ENCODE results near the gene DBX2. TPM values are rescaled to one million over a fixed set of nuclear protein-coding genes. Genes with fewer than 3 reads are reported as not detected.
"Not testable (repeated sequence)": the region's sequence is repeated elsewhere in the genome, so short reads cannot be mapped to it uniquely, and the experiment has no call there.

The DBX2 gene
- total RNA-seq, 4 donors from 2014 or later: 0.13 to 3.0 (median 0.74) TPM

DNA sequence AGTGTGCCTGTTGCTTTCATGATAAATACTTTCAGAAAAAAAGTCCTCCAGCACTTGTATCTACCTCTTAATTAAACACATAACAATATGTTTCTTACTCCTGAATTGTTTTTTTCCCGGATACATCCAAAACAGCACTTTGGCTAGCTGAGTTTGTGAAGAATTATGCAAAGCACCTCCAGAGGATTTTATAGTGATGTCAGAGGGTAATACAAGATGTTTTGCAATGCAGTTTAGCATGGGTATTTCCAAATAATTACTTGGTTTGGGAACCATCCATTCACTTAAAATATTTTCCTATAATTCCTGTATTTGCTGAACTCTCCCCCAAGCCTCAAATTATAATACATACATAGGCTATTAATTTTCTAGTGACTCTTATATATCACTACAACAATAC is 37.7 kb upstream of the DBX2 start:
- no peak for TF ChIP-seq POLR2A (IDR thresholded peaks at IDR 0.05)
- TF ChIP-seq, protein P1, sequence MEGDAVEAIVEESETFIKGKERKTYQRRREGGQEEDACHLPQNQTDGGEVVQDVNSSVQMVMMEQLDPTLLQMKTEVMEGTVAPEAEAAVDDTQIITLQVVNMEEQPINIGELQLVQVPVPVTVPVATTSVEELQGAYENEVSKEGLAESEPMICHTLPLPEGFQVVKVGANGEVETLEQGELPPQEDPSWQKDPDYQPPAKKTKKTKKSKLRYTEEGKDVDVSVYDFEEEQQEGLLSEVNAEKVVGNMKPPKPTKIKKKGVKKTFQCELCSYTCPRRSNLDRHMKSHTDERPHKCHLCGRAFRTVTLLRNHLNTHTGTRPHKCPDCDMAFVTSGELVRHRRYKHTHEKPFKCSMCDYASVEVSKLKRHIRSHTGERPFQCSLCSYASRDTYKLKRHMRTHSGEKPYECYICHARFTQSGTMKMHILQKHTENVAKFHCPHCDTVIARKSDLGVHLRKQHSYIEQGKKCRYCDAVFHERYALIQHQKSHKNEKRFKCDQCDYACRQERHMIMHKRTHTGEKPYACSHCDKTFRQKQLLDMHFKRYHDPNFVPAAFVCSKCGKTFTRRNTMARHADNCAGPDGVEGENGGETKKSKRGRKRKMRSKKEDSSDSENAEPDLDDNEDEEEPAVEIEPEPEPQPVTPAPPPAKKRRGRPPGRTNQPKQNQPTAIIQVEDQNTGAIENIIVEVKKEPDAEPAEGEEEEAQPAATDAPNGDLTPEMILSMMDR (IDR thresholded peaks at IDR 0.05): no peak
- no peak overlapping the region for H3K4me3 ChIP-seq (replicated peaks in 1 of 3)
- no peaks in the 10 kb centered on the region for H3K4me1 ChIP-seq
- no peaks in the 10 kb centered on the region for H3K36me3 ChIP-seq
- intact Hi-C loops (cut with DNase I): no loop called here
- 62 to 87% methylated on average over 1 of the region's 1 CpG for WGBS, 2 donors
- DNase-seq: no peak
- H3K9me3 ChIP-seq: no peaks in the 10 kb centered on the region
- H3K27me3 ChIP-seq: no peaks in the 10 kb centered on the region
- H3K27ac ChIP-seq: no peak overlapping the region

GRCh38 chr12:45084248-45084647 is 33.3 kb upstream of the DBX2 start:
- H3K4me1 ChIP-seq; H3K27me3 ChIP-seq; H3K27ac ChIP-seq; DNase-seq; H3K36me3 ChIP-seq; H3K4me3 ChIP-seq (replicated peaks in 1 of 3); intact Hi-C loops (cut with DNase I); H3K9me3 ChIP-seq: not testable (repeated sequence)
- WGBS, 2 donors: 95 to 96% methylated on average over 3 of the region's 3 CpGs

DNA sequence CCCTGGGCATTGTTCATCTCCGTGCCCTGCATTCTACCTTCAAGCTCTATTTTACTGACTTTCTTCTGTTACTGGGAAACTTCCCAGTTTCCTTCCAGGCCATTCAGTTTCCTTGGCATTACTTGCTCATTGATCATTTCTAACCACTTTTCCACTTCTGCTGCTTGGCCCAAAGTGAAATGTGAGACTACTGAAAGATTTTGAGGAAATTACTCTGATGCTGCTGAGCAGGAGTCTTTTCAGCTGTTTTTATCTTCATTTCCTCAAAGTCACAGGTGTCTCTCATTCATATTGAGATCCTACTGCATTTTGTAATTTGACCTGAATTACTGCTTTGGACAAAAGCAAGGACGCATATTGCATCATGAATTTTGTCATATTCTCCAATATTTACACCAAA is 26.4 kb upstream of the DBX2 start:
- no peak for DNase-seq
- WGBS, 2 donors: 66 to 70% methylated on average over 2 of the region's 2 CpGs
- Histone ChIP-seq H3K27me3 (no peaks in the 10 kb centered on the region), H3K9me3 (no peaks in the 10 kb centered on the region), H3K4me3 (replicated peaks in 1 of 3) (no peak overlapping the region), H3K36me3 (no peaks in the 10 kb centered on the region), H3K27ac (no peak overlapping the region), H3K4me1 (no peaks in the 10 kb centered on the region)
- intact Hi-C loops (cut with DNase I): no loop called here
- TF ChIP-seq, protein P1 (IDR thresholded peaks at IDR 0.05): no peak
- no peak for TF ChIP-seq POLR2A (IDR thresholded peaks at IDR 0.05)

DNA sequence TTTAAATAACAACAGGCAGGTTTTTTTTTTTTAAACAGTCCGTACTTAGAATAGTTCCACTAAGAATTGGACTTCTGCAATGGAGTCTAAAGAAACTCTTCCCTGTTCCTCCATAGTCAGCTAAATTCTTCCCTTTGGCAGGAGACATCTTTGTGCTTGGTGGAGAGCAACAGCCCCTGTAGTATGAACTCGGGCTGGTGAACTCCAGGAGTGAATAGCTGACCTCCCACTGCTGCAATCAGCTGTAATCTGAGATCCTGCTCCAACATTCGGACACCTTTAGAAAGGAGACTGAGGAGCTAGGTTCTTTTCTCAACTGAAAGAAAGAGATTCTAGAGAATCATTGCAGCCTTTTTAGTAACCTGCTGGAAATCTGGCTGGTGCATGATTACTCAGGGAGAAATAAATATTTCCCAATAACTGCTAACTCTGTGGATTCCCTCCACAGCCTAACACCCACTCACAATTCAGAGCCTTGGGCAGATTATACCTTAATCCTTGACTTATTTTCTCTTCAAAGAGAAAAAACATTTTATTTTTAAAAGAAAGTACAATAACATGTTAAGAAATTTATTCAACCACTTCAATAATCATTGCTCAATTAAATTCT is 25.6 kb upstream of the DBX2 start:
- intact Hi-C loops (cut with DNase I): no loop called here
- Histone ChIP-seq H3K9me3 (no peaks in the 10 kb centered on the region), H3K27me3 (no peaks in the 10 kb centered on the region), H3K4me3 (replicated peaks in 1 of 3) (no peak overlapping the region), H3K4me1 (no peaks in the 10 kb centered on the region), H3K27ac (no peak overlapping the region), H3K36me3 (no peaks in the 10 kb centered on the region)
- no peak for TF ChIP-seq POLR2A (IDR thresholded peaks at IDR 0.05)
- TF ChIP-seq, protein P1 (IDR thresholded peaks at IDR 0.05): no peak
- 32 to 44% methylated on average over 3 of the region's 3 CpGs for WGBS, 2 donors
- no peak for DNase-seq

GRCh38 chr12:45075587-45076282 is 24.8 kb upstream of the DBX2 start:
- no peak for DNase-seq
- Histone ChIP-seq H3K36me3 (no peaks in the 10 kb centered on the region), H3K4me3 (replicated peaks in 1 of 3) (no peak overlapping the region), H3K9me3 (no peaks in the 10 kb centered on the region), H3K4me1 (no peaks in the 10 kb centered on the region), H3K27me3 (no peaks in the 10 kb centered on the region), H3K27ac (no peak overlapping the region)
- TF ChIP-seq POLR2A (IDR thresholded peaks at IDR 0.05): no peak
- TF ChIP-seq, protein P1 (IDR thresholded peaks at IDR 0.05): no peak
- intact Hi-C loops (cut with DNase I): no loop called here
- 70 to 80% methylated on average over 6 of the region's 6 CpGs for WGBS, 2 donors
